GM18502 (cell line): Measurements from ENCODE around the gene CCL23.

ENCODE experiments used
- ATAC-seq: cut with Tn5 transposase; IDR thresholded peaks from one replicate; pipeline ENCODE4 v1.9.1; 2021; ENCODE audit warnings: mild to moderate bottlenecking; ENCODE audit not compliant: unreplicated experiment, poor library complexity

The CCL23 gene

GRCh38 chr17:35972945-35973332, 44.8 kb downstream of the CCL23 start:
- ATAC-seq: no peak

- ATAC-seq: no peak
These were observed 45.2 kb downstream of the CCL23 start for GRCh38 chr17:35972535-35972934.

GRCh38 chr17:35972066-35972465, 45.7 kb downstream of the CCL23 start:
- no peak for ATAC-seq

GRCh38 chr17:35969558-35970380, 48.0 kb downstream of the CCL23 start:
- ATAC-seq: no peak

GRCh38 chr17:35968520-35969054, 49.2 kb downstream of the CCL23 start:
- no peak for ATAC-seq

- no peak for ATAC-seq
These were observed 52.5 kb downstream of the CCL23 start for GRCh38 chr17:35965272-35965671.

- ATAC-seq: no peak
These were observed 54.1 kb downstream of the CCL23 start for GRCh38 chr17:35963663-35964062.
